Frontal cortex (tissue), 4 donors: ENCODE results near the gene SPRED2. TPM values are rescaled to one million over a fixed set of nuclear protein-coding genes. Genes with fewer than 3 reads are reported as not detected.
"Not testable (repeated sequence)": the region's sequence is repeated elsewhere in the genome, so short reads cannot be mapped to it uniquely, and the experiment has no call there.

Source experiments
- DNase-seq, 2 donors: peaks; one replicate each; pipeline ENCODE4 v3.0.0; 2012; ENCODE audit warnings: low spot score in 2 of 2
- FAIRE-seq: peaks from 2 replicates; lab custom pipeline; 2012; peaks lifted over from hg19 to GRCh38; lab: Jason Lieb, UNC
- total RNA-seq: library from RNA; depleted of rRNA; stranded (reverse); fragments of >200 nt; gene quantifications from one replicate; pipeline ENCODE4 v1.2.3, GENCODE V29; 2014
- donor health status: control.
- donor health status: control.
- donor health status: control.

SPRED2 gene
- total RNA-seq, 1 donor from 2014 or later = 8.2 TPM

GRCh38 chr2:65320042-65320725 is 112.2 kb downstream of the SPRED2 start:
- FAIRE-seq (no peak), DNase-seq (no peak)

GRCh38 chr2:65319674-65320041 is 112.7 kb downstream of the SPRED2 start:
- no peak for DNase-seq
- no peak for FAIRE-seq

GRCh38 chr2:65319072-65319673 is 113.2 kb downstream of the SPRED2 start:
- FAIRE-seq = no peak
- no peak for DNase-seq

- DNase-seq (no peak), FAIRE-seq (no peak)
Measured at GRCh38 chr2:65317841-65318240, 114.6 kb downstream of the SPRED2 start.

- not testable (repeated sequence) for FAIRE-seq, DNase-seq
Measured at GRCh38 chr2:65317351-65317750, 115.0 kb downstream of the SPRED2 start.

- FAIRE-seq (no peak), DNase-seq (no peak)
Measured at GRCh38 chr2:65316072-65316471, 116.3 kb downstream of the SPRED2 start.

- DNase-seq (no peak), FAIRE-seq (no peak)
Measured at GRCh38 chr2:65314801-65315441, 117.5 kb downstream of the SPRED2 start.

- no peak for FAIRE-seq
- DNase-seq = no peak
Measured at GRCh38 chr2:65313954-65314256, 118.5 kb downstream of the SPRED2 start.

GRCh38 chr2:65313126-65313953 is 119.1 kb downstream of the SPRED2 start:
- no peak for DNase-seq
- no peak for FAIRE-seq

GRCh38 chr2:65311596-65311995 is 120.8 kb downstream of the SPRED2 start:
- DNase-seq (no peak), FAIRE-seq (no peak)

GRCh38 chr2:65311049-65311448 is 121.3 kb downstream of the SPRED2 start:
- no peak for FAIRE-seq
- DNase-seq = no peak

- no peak for FAIRE-seq
Measured at GRCh38 chr2:65309699-65310098, 122.7 kb downstream of the SPRED2 start.

GRCh38 chr2:65305934-65306333 is 126.5 kb downstream of the SPRED2 start:
- FAIRE-seq (no peak), DNase-seq (no peak)

More at GRCh38 chr2:65309699-65310098, 122.7 kb downstream of the SPRED2 start:
- no peak for DNase-seq

GRCh38 chr2:65300761-65301711 is 131.4 kb downstream of the SPRED2 start:
- DNase-seq = peak; percentile 31 to 60
- no peak for FAIRE-seq

- FAIRE-seq (no peak), DNase-seq (peak in 1 of 2 donors; percentile 57)
Measured at GRCh38 chr2:65300134-65300760, 132.2 kb downstream of the SPRED2 start.

GRCh38 chr2:65299246-65299645 is 133.2 kb downstream of the SPRED2 start:
- DNase-seq (no peak), FAIRE-seq (no peak)

GRCh38 chr2:65298089-65298488 is 134.3 kb downstream of the SPRED2 start:
- DNase-seq = no peak
- no peak for FAIRE-seq

- DNase-seq (no peak), FAIRE-seq (no peak)
Measured at GRCh38 chr2:65297544-65297943, 134.9 kb downstream of the SPRED2 start.

- FAIRE-seq (no peak), DNase-seq (no peak)
Measured at GRCh38 chr2:65296971-65297370, 135.4 kb downstream of the SPRED2 start.
